NCI-H146 treated with DMSO at 0.1 percent for 48 hours (cell line): ENCODE measurements around the gene TAS2R8.
"Not testable (repeated sequence)": the region's sequence is repeated elsewhere in the genome, so short reads cannot be mapped to it uniquely, and the experiment has no call there.

ENCODE experiments used
- DNase-seq: peaks from one replicate; lab custom pipeline; 2025; ENCODE audit not compliant: unreplicated experiment; lab: John Stamatoyannopoulos, UW

The TAS2R8 gene, protein sequence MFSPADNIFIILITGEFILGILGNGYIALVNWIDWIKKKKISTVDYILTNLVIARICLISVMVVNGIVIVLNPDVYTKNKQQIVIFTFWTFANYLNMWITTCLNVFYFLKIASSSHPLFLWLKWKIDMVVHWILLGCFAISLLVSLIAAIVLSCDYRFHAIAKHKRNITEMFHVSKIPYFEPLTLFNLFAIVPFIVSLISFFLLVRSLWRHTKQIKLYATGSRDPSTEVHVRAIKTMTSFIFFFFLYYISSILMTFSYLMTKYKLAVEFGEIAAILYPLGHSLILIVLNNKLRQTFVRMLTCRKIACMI

DNA sequence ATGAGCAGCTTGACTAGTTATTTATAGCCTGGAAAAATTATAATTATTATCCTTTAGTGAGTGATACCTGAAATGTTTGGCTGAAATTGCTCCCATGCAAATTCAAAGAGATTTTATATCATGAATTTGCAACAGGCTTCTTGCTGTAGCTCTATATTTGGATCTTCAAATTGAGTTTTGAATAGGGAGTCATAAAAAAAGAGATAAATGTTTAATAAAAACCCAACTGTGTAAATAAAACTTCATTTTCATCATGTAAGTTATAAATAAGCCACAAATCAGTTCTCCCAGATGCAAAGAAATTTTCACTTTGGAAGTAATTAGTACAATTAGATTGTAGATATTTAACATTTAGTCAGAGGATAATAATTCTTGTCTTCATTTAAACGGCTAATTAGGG is at the start of gene TAS2R8:
Gene TAS2R8 (minus strand): TSS at position 101 of the 400 bp plus-strand sequence. CDS start 306 bp downstream, outside the sequence.
- no peak for DNase-seq

DNA sequence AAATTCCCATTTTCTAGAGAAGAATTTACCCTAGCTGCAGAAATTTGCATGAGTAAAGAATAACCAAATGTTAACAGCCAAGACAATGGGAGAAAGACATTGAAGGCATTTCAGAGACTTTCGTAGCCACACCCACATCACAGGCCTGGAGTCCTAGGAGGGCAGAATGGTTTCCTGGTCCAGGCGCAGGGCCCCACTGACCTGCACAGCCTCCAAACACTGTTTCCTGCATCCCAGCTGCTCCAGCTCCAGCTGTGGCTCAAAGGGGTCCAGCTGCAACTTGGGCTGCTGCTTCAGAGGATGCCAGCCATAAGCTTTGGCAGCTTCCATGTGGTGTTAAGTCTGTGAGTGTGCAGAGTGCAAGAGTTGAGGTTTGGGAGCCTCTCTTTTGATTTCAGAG is 48.7 kb upstream of the TAS2R8 start:
- DNase-seq, result no peak

DNA sequence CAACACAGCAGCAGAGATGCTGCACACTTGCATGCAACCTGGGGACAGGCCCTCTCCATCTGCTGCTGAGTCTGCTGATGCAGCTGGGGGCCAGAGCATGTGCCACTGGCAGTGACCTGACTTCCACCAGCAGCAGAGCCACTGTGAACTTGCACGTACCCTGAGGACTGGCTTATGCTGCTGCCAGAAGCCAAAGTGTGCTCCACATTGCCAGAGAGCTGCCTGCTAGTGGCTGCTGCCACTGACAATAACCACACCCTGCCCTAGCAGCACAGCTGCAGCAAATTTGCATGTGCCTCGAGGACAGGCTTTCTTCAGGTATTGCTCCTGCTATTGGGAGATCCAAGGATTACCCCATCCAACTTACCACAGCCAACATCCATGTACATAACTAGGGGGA is 46.7 kb upstream of the TAS2R8 start:
- DNase-seq, result no peak

DNA sequence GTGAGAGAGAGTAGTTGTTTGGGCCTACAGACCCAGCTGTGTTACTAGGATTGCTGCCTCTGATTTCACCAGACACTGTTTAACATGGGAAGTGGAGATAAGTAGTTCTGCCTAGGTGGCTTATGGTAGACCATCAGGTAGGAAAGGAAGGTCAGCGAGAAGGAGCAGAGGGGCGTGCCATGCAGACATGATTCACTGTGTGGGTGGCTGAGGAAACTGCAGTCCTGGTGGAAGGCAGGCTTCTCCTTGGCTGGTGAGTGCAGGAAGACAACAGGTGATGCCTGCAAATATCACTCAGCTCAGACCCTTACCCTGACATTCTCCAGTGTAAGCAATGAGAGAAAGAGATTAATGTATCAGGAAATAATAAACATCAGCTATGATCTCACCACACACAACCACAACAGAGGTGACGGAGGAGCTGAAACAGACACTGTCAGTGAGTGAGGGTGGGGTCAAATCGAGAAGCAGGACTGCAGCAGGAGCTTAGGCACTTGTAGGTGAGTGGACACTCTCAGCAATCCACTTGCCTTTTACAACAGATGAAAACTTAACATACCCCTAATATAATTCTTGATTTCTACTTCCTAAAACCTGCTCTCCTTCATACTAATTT is 44.3 kb upstream of the TAS2R8 start:
- no peak for DNase-seq

DNA sequence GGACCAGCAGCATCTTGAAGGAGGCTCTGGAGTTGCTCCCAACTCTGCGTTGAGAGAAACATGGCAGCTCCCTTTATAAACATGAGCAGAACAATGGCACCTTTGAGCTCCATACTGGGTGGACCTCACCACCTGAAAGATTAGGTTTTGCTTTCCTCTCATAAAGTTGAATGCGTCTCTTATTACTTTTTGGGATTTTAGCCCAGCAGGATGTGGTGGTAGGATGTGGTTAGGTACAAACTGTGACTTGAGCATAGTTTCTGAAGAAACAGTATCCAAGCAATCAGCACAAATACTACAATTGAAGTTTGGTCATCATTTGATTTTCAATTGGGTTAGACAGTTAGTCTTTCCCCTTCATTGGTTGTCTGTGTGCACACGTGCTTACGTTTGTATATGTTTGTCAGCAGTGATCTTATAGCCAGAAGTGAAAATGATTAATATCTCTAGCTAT is 42.4 kb upstream of the TAS2R8 start, which contains the start of gene PRR4:
Gene PRR4 (minus strand): TSS at position 51 of the 454 bp plus-strand sequence. CDS start 38 bp downstream, at position 13.
- no peak for DNase-seq

DNA sequence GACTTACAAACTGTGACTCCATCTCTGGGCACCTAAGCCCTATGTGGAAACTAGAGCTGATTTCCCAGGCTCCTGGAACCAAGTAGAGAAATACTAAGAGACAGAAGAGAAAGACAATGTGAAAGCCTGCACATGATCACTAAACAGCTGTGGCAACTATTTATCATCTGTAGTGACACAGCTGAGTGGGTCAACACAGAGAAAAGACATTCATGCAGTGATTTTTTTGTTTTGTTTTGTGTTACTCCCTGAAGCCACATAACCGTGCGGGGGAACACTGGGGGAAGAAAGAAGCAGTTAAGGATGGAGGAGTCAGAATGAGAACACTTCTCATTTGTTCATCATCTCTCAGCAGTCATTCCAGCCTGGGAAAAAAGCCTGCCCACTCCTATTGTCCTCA is 40.7 kb upstream of the TAS2R8 start:
- DNase-seq, result no peak

DNA sequence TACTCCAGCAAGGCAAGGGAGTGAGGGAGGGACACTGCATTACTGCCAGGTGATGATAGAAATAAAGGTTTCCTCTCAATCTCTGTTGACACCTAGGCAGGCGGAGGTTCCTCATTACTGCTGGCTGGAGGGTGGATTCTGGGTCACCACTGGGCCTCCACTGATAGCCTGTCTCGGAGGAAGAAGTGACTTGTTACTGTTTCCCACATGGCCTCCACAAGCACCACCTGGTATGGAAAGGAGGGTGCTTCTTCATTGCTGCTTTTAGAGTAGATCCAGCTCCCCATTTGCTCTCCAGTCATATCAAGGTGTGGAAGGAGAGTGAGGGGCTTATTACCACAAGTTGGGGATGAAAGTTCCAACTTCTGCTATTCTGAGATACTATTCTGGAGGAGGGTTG is 35.8 kb upstream of the TAS2R8 start:
- no peak for DNase-seq

DNA sequence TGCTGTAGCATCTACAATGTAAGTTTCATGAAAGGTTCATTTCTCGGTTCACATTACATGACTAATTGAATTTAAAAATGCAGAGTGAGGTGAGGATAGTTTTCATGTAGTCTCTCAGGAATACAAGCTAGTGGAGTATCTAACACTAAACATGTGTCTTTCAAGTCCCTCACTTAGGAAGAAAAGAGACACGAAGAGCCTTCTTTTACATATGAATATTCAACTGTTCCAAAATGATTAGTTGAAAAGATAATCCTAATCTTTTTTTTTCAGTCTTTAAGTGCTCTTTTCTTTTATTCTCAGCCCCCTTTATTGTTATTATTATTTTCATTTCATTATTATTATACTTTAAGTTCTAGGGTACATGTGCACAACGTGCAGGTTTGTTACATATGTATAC is 31.4 kb upstream of the TAS2R8 start:
- DNase-seq, result no peak

DNA sequence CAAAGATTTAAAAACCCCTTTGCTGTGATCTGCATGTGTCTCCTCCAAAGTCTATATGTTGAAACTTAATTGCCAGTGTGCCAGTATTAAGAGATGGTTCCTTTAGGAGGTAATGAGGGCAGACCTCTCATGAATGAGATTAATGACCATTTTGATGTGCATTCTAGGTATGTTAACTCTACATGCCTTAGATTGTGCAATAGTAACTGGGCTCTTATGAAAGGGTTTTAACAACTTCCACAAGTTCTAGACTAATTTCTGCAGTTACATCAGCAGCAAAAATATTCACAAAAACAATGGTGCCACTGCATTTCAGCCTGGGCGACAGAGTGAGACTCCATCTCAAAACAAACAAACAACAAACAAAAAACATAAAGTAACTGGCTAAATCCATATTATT is 22.9 kb upstream of the TAS2R8 start:
- no peak for DNase-seq

DNA sequence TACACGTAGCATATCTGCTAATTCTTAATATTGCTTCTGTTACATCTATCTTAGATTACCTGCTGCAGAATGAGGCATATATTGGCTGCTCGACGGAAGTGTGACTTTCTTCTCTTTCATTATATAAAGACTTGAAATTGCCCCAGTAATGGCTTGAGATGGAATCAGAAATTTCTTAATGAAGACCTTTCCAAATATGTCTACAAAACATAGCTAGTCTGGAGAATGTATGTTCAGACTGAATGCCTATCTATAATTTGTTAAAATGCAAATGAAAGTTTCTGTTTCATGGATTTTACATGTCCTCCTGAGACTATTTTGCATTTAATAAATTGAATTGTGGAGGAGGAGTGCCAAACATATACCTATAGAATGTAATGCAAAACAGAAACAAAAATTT is 19.2 kb upstream of the TAS2R8 start, which contains the start of gene TAS2R10:
Gene TAS2R10 (minus strand): TSS at position 101 of the 400 bp plus-strand sequence. CDS start 89 bp downstream, at position 12.
- DNase-seq, result no peak

DNA sequence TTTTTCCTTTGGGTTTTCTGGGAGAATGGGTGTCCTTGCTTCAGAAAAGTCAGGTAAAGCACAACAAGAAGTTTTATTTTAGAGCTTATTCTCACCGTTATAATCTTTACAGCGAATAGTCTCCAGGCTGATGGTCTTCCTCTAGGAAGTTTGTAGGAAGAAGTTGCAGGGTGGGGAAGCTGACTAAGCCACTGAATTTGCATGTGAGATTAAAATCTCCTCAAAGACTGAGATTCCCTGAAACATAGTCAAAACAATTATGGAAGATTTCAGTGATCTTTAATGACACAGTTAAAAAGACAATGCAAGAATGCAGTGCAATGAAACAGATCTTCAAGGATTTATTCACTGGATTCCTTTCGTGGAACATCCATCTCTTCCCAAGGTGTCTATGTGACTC is 17.9 kb upstream of the TAS2R8 start:
- no peak for DNase-seq

DNA sequence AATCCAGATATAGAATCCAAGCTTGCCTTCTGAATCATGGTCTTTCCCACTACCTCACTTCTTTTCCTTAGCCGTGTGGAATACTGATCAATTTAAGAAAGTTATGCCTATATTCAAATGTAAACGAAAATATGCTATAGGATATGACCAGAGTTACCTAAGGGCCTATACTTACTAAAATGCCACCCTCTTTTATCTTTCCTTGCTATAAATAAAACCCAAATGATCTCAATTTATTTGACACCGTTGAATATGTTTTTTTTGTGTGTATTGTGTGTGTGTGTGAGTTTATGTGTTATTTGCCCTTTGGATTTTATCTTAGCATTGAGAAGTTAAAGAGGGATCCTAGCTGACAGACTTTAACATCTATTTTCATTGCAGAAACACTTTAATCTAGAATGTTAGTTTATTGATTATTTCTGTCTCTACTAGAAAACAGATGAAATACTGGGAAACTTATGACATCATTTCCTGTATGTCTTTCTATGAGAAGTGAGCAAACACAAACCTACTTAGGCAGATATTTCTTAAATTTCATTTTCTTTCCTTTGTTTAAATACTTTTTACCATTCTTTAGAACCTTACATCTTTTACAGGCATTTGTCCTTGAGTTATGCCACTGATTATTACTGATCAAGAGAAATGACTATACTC is 4.9 kb upstream of the TAS2R8 start:
- no peak for DNase-seq

DNA sequence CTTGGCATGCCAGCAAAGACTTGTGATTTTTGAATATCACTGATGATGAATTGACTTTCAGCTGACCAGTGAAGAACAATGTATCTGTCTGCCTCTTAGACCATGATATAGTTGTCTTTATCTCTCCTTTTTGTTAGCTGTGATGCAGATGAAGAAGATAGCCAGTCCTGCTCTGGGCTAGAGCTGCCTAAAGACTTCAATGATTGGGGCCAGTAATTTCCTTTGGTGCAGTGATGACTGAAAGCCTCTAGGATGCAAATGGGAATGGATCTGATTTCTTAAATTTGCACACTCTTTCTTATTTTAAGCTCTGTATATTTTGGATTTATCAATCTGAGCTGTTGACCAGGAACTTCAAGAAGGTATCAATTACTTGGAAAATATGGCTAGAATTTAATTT is 3.0 kb upstream of the TAS2R8 start, which contains the start of gene TAS2R9:
Gene TAS2R9 (minus strand): TSS at position 101 of the 400 bp plus-strand sequence. CDS start 93 bp downstream, at position 8.
- no peak for DNase-seq

DNA sequence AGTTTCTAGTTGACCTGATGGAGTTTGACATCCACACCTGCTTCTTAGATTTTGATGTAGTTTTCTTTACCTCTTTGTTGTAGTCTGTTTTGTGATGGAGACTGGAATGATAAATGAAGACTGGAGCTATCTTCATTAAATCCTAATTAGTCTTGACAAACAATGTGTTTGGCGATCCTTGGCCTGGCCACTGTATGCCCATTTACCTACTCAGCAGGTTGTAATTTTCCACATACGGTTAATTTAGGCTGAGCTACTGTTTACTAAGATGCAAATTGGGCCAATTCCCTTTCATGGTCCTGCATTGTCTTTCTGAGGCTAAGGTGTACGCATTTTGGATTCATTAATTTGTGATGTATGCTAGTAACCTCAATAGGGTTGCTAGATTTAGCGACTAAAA is 4.5 kb downstream of the TAS2R8 start, which contains the start of gene TAS2R7:
Gene TAS2R7 (minus strand): TSS at position 41 of the 400 bp plus-strand sequence. CDS start 57 bp downstream, outside the sequence.
- peak; percentile 44 for DNase-seq

DNA sequence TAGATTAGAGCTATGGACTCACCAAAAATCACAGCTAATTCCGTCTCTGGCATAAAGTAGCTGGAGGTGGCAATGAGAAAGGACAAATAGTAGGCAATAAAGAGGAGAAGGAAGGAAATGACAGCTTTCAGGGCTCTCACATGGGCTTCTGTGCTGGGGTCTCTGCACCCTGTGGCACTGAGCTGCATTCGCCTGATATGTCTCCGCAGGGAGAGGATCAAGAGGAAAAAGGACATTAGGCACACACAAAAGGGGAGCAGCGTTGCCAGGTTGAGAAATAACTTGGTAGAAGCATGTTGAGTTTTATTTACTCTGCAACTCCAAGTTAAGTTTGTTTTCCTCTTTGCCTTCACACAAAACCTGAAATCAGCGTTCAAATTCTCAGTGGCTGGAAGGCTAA is 5.3 kb downstream of the TAS2R8 start:
- DNase-seq, result no peak

DNA sequence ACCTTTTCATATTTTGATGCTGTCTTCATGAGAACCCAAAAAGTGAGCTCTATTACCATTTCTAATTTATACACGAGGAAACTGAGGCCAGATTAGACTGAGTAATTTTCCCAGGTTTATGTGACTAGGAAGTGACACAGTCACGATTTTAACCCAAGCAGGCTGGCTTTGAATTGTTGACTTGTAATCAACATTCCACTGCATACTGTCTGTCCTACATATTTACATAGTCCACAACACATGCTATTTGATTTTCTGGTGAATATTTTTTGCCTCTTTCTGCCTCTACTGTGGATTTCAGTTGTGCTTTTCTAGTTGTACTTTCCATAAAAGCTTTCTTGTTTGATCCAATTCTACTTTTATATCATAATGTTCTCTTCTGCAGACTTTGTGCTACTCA is 12.9 kb downstream of the TAS2R8 start:
- no peak for DNase-seq

DNA sequence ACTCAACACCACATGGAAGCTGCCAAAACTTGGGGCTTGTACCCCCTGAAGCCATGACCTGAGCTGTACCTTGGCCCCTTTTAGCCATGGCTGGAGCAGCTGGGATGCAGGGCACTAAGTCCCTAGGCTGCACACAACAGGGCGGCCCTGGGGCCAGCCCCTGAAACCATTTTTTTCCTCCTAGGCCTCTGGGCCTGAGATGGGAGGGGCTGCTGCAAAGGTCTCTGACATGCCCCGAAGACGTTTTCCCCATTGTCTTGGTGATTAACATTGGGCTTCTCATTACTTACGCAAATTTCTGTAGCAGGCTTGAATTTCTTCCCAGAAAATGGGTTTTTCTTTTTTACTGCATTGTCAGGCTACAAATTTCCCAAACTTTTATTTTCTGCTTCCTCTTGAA is 15.3 kb downstream of the TAS2R8 start:
- DNase-seq, result not testable (repeated sequence)

DNA sequence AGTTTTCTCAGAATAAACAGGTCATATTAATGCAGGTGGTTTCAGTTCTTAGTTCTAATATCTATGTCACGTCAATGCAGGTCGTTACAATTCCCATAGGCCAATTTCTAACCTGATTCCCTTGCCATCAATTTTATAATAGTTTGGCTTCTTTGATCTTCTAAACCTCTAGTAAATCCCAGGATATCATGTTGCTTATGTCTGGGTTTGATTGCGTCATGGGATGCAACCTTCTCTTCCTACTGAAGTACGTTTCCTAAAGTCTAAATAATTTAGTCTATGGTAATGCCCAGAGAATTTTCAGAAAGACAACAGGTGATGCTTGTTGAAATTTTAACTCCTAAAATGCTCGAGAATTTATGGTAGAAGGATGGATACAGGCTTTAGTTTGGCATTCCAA is 23.8 kb downstream of the TAS2R8 start:
- no peak for DNase-seq

DNA sequence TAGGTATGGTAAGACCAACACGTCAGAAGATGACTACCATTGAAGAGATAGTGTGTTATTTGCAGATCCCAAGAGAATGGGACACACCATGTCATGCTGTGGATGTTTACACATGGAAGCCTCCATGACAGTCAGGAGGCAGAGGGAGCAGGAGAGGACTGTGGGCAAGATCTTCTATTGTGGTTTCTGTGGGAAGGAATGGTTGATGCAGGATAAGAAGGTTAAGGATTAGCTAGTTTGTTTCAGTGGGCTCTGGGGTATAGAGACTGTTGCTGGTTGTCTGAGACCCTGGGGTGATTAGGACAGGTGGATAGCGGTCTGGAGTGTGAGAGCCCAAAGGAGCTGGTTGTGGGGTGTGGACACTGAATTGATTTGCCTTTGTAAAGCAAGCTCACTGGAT is 28.0 kb downstream of the TAS2R8 start:
- DNase-seq, result no peak

DNA sequence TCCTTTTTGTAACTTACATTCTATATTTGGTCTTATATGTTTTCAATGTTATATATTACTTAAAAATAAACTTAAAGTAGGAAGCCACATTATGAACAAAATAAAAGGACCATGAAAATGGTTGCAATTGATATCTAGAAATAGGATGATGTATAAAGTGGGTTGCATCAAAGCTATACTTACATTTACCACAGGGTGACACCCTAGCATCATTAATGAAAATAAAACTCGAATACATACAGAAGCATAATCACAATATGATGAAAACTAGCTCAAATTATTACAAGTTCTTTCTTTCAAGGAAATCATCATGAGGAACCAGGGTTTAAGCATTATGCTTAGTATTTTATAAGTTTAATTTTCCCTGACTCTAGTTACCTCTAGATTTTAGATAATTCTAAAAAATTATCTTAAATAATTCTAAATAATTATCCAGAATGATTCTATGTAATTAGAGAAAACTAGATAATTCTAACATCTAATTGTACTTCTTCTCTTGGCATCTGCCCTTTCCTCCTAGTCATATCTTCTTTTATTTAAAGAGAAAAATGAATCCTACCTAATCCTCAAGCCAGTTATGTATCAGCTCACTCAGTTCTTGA is 35.9 kb downstream of the TAS2R8 start:
- peak; percentile 27 for DNase-seq

DNA sequence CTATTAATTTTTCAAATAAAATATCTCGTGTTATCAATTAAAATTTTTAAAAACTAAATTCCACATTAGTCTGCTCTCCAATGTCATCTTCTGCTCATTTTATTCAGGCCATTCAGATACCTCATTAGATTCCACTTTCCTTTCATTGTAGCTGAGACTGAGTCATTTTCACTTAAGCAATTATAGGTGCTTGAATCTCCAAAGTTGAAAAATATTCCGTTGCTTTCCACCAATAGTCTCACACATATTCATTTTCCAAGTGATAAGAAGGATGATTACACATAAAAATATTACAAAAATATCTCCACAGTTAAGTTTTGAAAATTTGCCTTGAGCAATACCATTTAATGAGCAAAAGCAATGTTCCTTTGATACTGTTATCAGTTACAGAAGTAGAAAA is 47.4 kb downstream of the TAS2R8 start:
- DNase-seq, result no peak
